Neutrophil (primary cell): ENCODE data around the gene PGM2L1.

Experiments used
- H3K27ac ChIP-seq: fragments of 200-600 bp; sonication (generic); 2 replicates; pipeline ENCODE4 v1.5.1; 2016; ENCODE audit warnings: mild to moderate bottlenecking, moderate library complexity
- H3K27me3 ChIP-seq: fragments of 200-600 bp; sonication (generic); 2 replicates; pipeline ENCODE4 v1.6.0; 2016; ENCODE audit warnings: mild to moderate bottlenecking
- H3K36me3 ChIP-seq: fragments of 200-600 bp; sonication (generic); 2 replicates; pipeline ENCODE4 v1.5.1; 2017
- H3K4me1 ChIP-seq, 2 experiments: fragments of 200-600 bp in 1 of 2; sonication (generic) in 1 of 2; 1 replicate in 1 of 2; 2 replicates in 1 of 2; pipeline versions ENCODE4 v1.5.1 to v1.6.1; 2013 to 2016; ENCODE audit warnings: low read depth in 1 of 2, low read length in 1 of 2, mild to moderate bottlenecking in 1 of 2, moderate library complexity in 1 of 2; ENCODE audit not compliant: control insufficient read depth in 1 of 2, insufficient read depth in 1 of 2
- H3K4me3 ChIP-seq, 2 experiments: fragments of 200-600 bp in 1 of 2; sonication (generic) in 1 of 2; 1 replicate in 1 of 2; 2 replicates in 1 of 2; pipeline ENCODE4 v1.5.1; 2013 to 2016; ENCODE audit warnings: low read depth in 1 of 2, low read length in 1 of 2, mild to moderate bottlenecking in 1 of 2, moderate library complexity in 1 of 2
- H3K9me3 ChIP-seq: fragments of 200-600 bp; sonication (generic); 2 replicates; pipeline ENCODE4 v1.5.1; 2016
- TF ChIP-seq, protein P1 (sequence below): fragments of 200-600 bp; sonication (generic); IDR thresholded peaks from 2 replicates; pipeline ENCODE4 v1.5.1; 2016; ENCODE audit warnings: antibody characterized with exemption

Gene PGM2L1

DNA sequence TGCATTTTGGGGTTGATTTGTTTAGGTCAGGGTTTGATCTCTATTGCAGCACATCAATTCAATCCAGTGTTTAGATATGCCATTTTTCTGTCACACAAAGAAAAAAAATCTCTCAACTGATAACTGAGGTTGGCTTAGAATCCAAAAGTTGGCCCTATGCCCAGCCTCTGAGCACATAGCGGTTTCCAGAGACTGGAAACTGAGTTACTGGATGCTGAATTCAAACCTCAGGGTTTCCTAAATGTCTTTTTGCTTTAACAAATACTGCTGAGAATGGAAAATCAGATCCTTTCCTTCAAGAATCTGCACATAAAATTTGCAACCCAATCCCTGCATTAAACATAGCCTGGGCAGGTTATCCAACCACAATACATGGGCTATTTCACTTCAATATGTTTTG, 90.8 kb downstream of the PGM2L1 start:
- Histone ChIP-seq H3K4me1 (peaks cover 11 to 17% of the 10 kb centered on the region in 2 experiments), H3K4me3 (no peak overlapping the region), H3K27me3 (peaks cover 64% of the 10 kb centered on the region), H3K9me3 (no peaks in the 10 kb centered on the region), H3K27ac (no peak overlapping the region), H3K36me3 (no peaks in the 10 kb centered on the region)
- TF ChIP-seq, protein P1, sequence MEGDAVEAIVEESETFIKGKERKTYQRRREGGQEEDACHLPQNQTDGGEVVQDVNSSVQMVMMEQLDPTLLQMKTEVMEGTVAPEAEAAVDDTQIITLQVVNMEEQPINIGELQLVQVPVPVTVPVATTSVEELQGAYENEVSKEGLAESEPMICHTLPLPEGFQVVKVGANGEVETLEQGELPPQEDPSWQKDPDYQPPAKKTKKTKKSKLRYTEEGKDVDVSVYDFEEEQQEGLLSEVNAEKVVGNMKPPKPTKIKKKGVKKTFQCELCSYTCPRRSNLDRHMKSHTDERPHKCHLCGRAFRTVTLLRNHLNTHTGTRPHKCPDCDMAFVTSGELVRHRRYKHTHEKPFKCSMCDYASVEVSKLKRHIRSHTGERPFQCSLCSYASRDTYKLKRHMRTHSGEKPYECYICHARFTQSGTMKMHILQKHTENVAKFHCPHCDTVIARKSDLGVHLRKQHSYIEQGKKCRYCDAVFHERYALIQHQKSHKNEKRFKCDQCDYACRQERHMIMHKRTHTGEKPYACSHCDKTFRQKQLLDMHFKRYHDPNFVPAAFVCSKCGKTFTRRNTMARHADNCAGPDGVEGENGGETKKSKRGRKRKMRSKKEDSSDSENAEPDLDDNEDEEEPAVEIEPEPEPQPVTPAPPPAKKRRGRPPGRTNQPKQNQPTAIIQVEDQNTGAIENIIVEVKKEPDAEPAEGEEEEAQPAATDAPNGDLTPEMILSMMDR, result no peak

DNA sequence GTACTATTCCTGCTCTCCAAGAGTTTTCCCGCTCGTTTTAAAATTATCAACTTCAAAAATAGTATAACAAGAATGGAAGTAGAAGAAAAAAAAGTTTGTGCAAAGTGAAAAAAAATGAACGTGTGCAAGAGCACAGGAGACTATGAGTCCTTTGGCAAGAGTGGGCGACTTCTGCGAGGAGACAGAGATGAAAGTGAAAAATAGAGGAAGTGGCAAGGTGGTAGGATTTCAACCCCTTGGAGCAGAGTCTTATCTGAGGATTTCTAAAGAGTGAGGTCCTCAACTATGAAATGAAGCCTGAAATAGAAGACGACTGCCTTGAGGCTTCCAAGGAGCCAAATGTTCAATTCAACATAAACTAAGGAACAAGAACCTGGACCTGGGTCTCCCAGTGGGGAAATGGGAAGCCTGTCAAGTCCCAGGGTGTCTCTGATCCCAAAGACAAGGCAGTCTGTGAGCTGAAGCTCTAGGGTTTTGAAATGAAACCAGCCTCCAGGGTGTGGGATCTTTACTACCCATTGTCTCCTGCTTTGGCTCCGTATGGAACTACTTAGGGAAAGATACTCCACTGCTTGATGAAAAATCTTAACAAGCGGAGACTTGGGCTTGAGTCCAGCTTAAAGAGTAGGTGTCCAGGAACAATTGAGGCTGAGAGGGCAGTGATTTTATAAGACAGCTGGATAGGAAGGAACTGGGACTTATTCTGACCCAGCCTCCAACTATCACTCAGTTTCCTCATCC, 91.6 kb downstream of the PGM2L1 start:
- H3K27me3 ChIP-seq, result peaks cover 62% of the 10 kb centered on the region
- no peak overlapping the region for H3K27ac ChIP-seq
- peaks cover 7 to 9% of the 10 kb centered on the region in 2 experiments for H3K4me1 ChIP-seq
- no peaks in the 10 kb centered on the region for H3K36me3 ChIP-seq
- TF ChIP-seq, protein P1, result no peak
- no peaks in the 10 kb centered on the region for H3K9me3 ChIP-seq
- no peak overlapping the region for H3K4me3 ChIP-seq

DNA sequence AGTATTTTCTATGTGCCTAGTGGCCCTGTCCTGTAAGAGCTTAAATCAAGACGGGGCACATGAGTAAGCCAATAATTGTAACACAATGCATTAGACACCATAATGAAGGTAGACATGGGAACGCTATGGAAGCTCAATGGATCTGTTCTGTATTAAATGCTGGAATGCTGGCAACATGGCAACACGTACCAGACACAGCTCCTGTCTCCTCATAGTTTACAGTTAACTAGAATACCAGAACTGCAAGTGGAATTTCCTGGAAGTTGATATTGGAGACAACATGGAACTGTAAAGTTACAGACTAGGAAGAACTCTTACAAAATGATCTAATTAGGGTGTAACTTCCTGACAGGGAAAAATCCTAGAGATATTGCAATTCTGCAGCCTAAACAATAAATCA, 99.2 kb downstream of the PGM2L1 start:
- Histone ChIP-seq H3K4me1 (peaks cover 0 to 4% of the 10 kb centered on the region in 2 experiments), H3K36me3 (no peaks in the 10 kb centered on the region), H3K27ac (no peak overlapping the region), H3K27me3 (no peaks in the 10 kb centered on the region), H3K4me3 (no peak overlapping the region), H3K9me3 (no peaks in the 10 kb centered on the region)
- TF ChIP-seq, protein P1, result no peak

DNA sequence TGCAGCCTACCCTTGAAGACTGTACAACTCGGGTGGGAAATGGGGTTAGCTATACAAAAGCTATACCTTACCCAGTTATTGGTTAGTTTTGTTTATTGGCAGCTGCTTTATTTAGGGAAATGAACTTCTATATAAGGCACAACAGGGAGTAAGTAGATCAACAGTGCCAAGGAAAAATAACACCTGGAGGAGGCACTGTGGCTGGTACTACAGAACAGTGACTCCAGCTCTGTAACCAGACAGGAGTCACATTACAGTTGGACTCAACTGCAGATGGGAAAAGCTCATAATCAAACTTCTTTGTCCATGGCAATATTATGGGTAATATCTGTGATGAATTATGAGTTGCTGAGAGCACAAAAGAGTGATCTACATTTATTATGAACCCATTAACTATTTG, 100.7 kb downstream of the PGM2L1 start:
- H3K4me3 ChIP-seq, result no peak overlapping the region
- H3K27me3 ChIP-seq, result no peaks in the 10 kb centered on the region
- no peaks in the 10 kb centered on the region for H3K36me3 ChIP-seq
- H3K27ac ChIP-seq, result no peak overlapping the region
- peaks cover 0 to 4% of the 10 kb centered on the region in 2 experiments for H3K4me1 ChIP-seq
- no peaks in the 10 kb centered on the region for H3K9me3 ChIP-seq
- TF ChIP-seq, protein P1, result no peak

DNA sequence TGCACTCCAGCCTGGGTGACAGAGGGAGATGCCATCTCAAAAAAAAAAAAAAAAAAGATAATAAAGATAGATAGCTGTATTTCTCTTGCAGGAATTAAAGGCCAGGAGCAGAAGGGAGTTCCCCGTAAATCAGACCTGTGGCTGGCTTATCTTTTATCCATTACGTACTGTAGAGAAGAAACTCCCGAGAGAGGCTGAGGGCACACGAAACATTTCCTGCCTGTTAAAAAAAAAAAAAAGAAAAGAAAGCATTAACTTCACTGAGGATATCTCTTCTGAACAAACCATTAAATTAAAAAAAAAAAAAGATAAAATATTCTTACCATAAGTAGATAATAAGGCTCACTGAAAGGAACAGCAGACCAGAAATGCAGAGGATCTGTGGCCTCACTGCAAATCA, 109.3 kb downstream of the PGM2L1 start:
- H3K9me3 ChIP-seq, result no peaks in the 10 kb centered on the region
- H3K36me3 ChIP-seq, result no peaks in the 10 kb centered on the region
- TF ChIP-seq, protein P1, result no peak
- no peak overlapping the region for H3K27ac ChIP-seq
- H3K27me3 ChIP-seq, result peaks cover 19% of the 10 kb centered on the region
- H3K4me1 ChIP-seq, result no peaks in the 10 kb centered on the region
- no peak overlapping the region for H3K4me3 ChIP-seq
